LNCAP (cell line): ENCODE results near the gene ARHGAP22.

Experiments
- CTCF ChIP-seq: fragments of 450-650 bp; IDR thresholded peaks from 2 replicates; pipeline ENCODE4 v1.5.1; 2017; ENCODE audit warnings: mild to moderate bottlenecking

Gene ARHGAP22

DNA sequence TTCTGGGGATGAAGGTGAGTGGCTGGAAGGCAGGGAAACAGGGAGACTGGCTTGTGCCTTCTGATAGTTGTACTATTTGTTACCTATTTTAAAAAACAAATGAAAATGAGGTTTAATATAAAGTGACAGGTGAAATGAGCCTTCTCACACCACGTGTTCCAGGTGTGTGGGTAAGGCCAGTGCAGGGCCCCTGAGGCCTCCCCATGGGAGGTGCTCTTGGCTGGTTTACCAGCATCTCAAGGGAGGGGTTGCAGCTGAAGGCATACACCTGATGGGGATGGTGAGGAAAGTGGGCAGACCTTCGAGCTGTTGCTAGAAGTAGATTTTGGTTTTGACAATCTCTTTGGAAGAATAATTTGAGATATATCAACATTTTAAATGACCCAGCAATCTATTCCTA lies 103.6 kb downstream of the ARHGAP22 start:
- no peak for TF ChIP-seq CTCF

- TF ChIP-seq CTCF, result no peak
Measured at GRCh38 chr10:48500771-48501170, 104.1 kb downstream of the ARHGAP22 start.

DNA sequence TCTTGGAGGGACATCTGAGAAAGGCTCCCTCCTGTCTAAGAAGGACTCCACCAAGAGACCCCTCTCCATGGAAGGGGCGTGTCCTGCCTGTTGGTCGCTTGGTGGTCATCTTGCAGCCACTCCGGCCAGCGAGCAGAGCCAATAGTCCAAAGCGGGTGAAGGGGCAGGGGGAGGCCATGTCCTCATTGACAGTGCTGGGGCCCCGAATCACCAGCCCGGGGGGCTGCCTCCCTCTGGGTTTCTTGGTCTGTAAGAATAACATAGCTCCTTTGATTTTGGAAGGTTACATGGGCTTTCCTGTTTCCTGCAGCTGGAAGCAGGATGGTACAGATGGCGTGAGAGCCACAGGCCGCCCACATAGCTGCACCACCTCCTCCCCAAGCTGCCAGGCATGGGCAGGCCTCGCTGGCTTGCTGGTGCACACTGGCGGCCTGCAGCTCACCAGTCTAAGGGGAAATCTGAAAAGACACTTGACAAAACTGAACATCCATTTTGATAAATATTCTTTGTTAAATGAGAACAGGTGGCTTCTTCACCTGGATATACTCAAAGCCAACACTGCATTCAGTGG lies 105.8 kb downstream of the ARHGAP22 start:
- no peak for TF ChIP-seq CTCF

- TF ChIP-seq CTCF, result no peak
Measured at GRCh38 chr10:48497780-48498770, 106.8 kb downstream of the ARHGAP22 start.

DNA sequence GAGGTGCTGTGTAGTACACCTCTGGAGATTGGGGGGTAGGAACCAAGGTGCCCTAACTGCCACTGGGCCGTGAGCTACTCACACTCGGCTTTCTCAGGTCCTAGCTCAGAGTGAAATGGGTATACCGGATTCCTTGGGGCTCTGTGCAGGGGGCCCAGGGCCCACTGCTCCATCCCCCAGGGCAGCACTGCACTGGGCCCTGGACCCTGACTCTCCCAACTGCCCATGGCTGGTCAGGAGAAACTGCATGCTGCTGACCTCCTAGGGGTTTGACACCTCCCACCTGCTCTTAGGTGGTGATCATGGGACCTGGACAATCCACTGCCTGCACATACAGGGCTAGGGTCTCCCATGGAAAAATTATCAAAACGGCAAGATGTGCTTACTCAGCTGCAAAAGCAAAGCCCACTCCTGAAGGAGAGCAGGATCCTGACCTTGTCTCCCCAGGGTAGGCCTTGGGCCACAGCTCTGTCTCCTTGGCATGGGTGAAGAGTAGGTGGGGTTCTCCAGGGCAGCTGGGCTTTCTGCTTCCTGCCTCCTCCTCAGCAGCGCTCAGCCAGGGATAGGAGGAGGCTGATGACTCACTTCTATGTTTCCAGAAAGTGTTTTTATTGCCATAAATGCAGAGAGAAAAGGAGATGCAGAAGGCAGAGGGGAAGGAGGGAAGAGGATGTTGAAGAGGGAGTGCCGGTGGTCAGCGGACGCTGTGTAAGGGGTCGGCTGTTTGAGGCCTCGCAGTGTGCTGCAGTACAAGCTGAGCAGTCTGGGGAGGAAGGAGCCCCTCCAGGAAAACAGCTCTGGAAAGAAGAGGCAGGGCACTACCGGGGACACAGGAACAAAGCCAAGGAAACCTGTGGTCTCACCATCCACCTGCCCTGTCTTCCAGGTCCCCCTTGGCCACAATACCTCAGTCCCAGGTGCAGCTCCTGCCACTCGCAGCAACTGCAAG lies 107.8 kb downstream of the ARHGAP22 start:
- no peak for TF ChIP-seq CTCF

DNA sequence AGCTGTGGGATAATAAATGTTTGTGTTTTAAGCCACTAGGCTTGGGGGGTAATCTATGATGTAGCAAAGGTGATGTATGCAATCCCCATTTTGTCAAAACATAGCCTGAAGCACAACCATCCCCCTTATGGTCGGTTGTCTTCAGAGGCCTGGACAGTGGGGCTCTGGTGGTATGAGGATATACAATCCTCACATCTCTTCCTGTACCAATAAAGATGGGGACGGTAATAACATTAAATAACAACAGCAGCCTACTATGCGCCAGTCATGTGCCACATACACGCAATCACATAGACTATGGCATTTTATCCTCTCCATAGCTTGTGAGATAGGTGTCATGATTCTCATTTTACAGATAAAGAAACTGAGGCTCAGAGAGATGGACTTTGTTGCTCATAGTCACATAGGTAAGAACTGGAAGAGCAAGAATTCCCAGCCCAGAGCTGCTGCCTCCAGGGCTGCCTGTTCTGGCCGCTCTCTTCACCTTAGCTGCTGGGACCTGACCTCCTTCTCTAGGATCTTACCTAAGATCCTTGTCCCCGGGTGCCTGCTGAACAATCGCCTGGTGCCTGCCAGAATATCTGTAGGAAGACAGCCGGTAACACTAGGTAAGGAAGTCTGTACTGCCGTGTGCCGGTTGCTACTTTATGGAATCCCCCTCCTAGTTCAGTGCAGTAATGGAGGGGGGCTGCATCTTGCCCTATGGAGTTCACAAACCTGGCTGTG lies 108.6 kb downstream of the ARHGAP22 start:
- no peak for TF ChIP-seq CTCF
